Thyroid gland (tissue), 4 donors: Measurements from ENCODE around the gene TRAP1. TPM values are rescaled to one million over a fixed set of nuclear protein-coding genes. Genes with fewer than 3 reads are reported as not detected.

Experiments used
- DNase-seq, 2 donors: peaks; one replicate each; pipeline ENCODE4 v3.0.0-alpha.2; 2019
- H3K27ac ChIP-seq, 3 donors: fragments of 200-600 bp; sonication (generic); 1 replicate in 2 of 3; 2 replicates in 1 of 3; pipeline ENCODE4 v1.5.1; 2016 to 2019; ENCODE audit warnings: mild to moderate bottlenecking in 1 of 3, moderate library complexity in 1 of 3
- H3K27me3 ChIP-seq: fragments of 200-600 bp; sonication (generic); one replicate; pipeline ENCODE4 v1.5.1; 2019
- H3K36me3 ChIP-seq, 2 donors: fragments of 200-600 bp; sonication (generic); one replicate each; pipeline ENCODE4 v1.5.1; 2016 to 2019
- H3K4me1 ChIP-seq, 2 donors: fragments of 200-600 bp; sonication (generic); one replicate each; pipeline ENCODE4 v1.5.1; 2017 to 2019
- H3K4me3 ChIP-seq, 3 donors: fragments of 200-600 bp; sonication (generic); replicated peaks in 1 of 3; 1 replicate in 2 of 3; 2 replicates in 1 of 3; pipeline ENCODE4 v1.5.1; 2016; ENCODE audit warnings: mild to moderate bottlenecking in 1 of 3
- H3K9me3 ChIP-seq: fragments of 200-600 bp; sonication (generic); one replicate; pipeline ENCODE4 v1.5.1; 2017
- CTCF ChIP-seq, 6 experiments: fragments of 200-600 bp in 3 of 6; fragments of 450-650 bp in 3 of 6; sonication (generic) in 3 of 6; IDR thresholded peaks; one replicate each; pipeline ENCODE4 v1.5.1; 2016 to 2019; ENCODE audit warnings: antibody characterized with exemption in 6 of 6, mild to moderate bottlenecking in 2 of 6, inconsistent platforms in 1 of 6, moderate library complexity in 1 of 6
- POLR2A ChIP-seq, 2 donors: fragments of 450-650 bp; IDR thresholded peaks; one replicate each; pipeline ENCODE4 v1.6.1; 2017; ENCODE audit warnings: antibody characterized with exemption in 2 of 2, mild to moderate bottlenecking in 2 of 2, moderate library complexity in 1 of 2
- WGBS, 2 donors: methylation state at CpG; one replicate each; pipeline ENCODE4 v1.1.5; 2017; 5-methylcytosine and 5-hydroxymethylcytosine counted together
- intact Hi-C: fragments of 100-400 bp; cut with DNase I; formaldehyde crosslinking; loops from one replicate; pipeline ENCODE4 v1.15.1; 2023
- total RNA-seq, 4 donors: library from RNA; depleted of rRNA; stranded (reverse); fragments of >200 nt; gene quantifications; one replicate each; pipeline ENCODE4 v1.2.3, GENCODE V29; 2016

Gene TRAP1
- 10 to 100 TPM; 37.3 to 58.3 (median 53.9) TPM for total RNA-seq

GRCh38 chr16:3717235-3718018, at the start of gene TRAP1:
TSS of gene TRAP1 (minus strand) at chr16:3717524. CDS start at chr16:3717508, 16 bp downstream.
- H3K27ac ChIP-seq = peak within 1 kb of the TSS; percentile 83 to 85 (median 83)
- no peaks in the 10 kb centered on the region for H3K27me3 ChIP-seq
- H3K36me3 ChIP-seq = no peaks in the 10 kb centered on the region
- peaks cover 9 to 12% of the 10 kb centered on the region in 2 donors for H3K4me1 ChIP-seq
- H3K4me3 ChIP-seq = peak within 1 kb of the TSS; percentile 75 to 92 (median 85)
- peak; percentile 88 for DNase-seq
- peak; percentile 53 to 78 for TF ChIP-seq POLR2A (IDR thresholded peaks at IDR 0.05)
- no peak for TF ChIP-seq CTCF (IDR thresholded peaks at IDR 0.05)
- intact Hi-C loops = no loop called here
- no peaks in the 10 kb centered on the region for H3K9me3 ChIP-seq
- WGBS, 2 donors = 1 to 3% methylated on average over 5 to 17 of the region's 95 CpGs

- no peaks in the 10 kb centered on the region for H3K4me1 ChIP-seq
- no peak overlapping the region for H3K27ac ChIP-seq
- 97 to 98% methylated on average over 3 of the region's 3 CpGs for WGBS, 2 donors
- intact Hi-C loops = loop anchor here (10.0 kb wide), 1 partner anchor 109 kb away; no protein-coding TSS in a partner anchor
- DNase-seq = no peak
- H3K4me3 ChIP-seq = no peak overlapping the region
- H3K27me3 ChIP-seq = no peaks in the 10 kb centered on the region
- peaks cover 56 to 75% of the 10 kb centered on the region in 2 donors for H3K36me3 ChIP-seq
- no peaks in the 10 kb centered on the region for H3K9me3 ChIP-seq
- TF ChIP-seq POLR2A (IDR thresholded peaks at IDR 0.05) (no peak), CTCF (IDR thresholded peaks at IDR 0.05) (no peak)
Measured at GRCh38 chr16:3766177-3766576, 48.9 kb upstream of the TRAP1 start.

GRCh38 chr16:3764409-3764808, 47.1 kb upstream of the TRAP1 start:
- WGBS, 2 donors = 91 to 98% methylated on average over 3 of the region's 3 CpGs

GRCh38 chr16:3762107-3762750, 44.9 kb upstream of the TRAP1 start:
- 92 to 94% methylated on average over 25 of the region's 25 CpGs for WGBS, 2 donors
- Histone ChIP-seq H3K27ac (no peak overlapping the region), H3K4me1 (no peaks in the 10 kb centered on the region), H3K27me3 (no peaks in the 10 kb centered on the region), H3K36me3 (peaks cover 40 to 51% of the 10 kb centered on the region in 2 donors), H3K4me3 (no peak overlapping the region), H3K9me3 (no peaks in the 10 kb centered on the region)
- DNase-seq = no peak
- intact Hi-C loops = loop anchor here (10.0 kb wide), 1 partner anchor 113 kb away; no protein-coding TSS in a partner anchor
- TF ChIP-seq POLR2A (IDR thresholded peaks at IDR 0.05) (no peak), CTCF (IDR thresholded peaks at IDR 0.05) (no peak)

More at GRCh38 chr16:3764409-3764808, 47.1 kb upstream of the TRAP1 start:
- H3K27ac ChIP-seq = no peak overlapping the region
- H3K36me3 ChIP-seq = peaks cover 43 to 59% of the 10 kb centered on the region in 2 donors
- no peaks in the 10 kb centered on the region for H3K4me1 ChIP-seq
- intact Hi-C loops = loop anchor here (10.0 kb wide), 1 partner anchor 110 kb away; no protein-coding TSS in a partner anchor
- no peaks in the 10 kb centered on the region for H3K27me3 ChIP-seq
- H3K9me3 ChIP-seq = no peaks in the 10 kb centered on the region
- no peak for DNase-seq
- no peak for TF ChIP-seq POLR2A (IDR thresholded peaks at IDR 0.05)
- no peak for TF ChIP-seq CTCF (IDR thresholded peaks at IDR 0.05)
- H3K4me3 ChIP-seq = no peak overlapping the region
